H1 (cell line): ENCODE measurements around the gene MAPK1. TPM values are rescaled to one million over a fixed set of nuclear protein-coding genes. Genes with fewer than 3 reads are reported as not detected.

Source experiments
- CTCF ChIA-PET: fragments of 300-600 bp; sonication (Branson Sonifier 250); formaldehyde crosslinking; loops from one replicate; lab custom pipeline; 2021; ENCODE audit not compliant: partially characterized antibody; lab: Charles Lee
- POLR2A ChIA-PET: fragments of 300-600 bp; sonication (Branson Sonifier 250); formaldehyde crosslinking; loops from one replicate; lab custom pipeline; 2021; ENCODE audit warnings: inconsistent platforms; ENCODE audit not compliant: partially characterized antibody; lab: Charles Lee
- DNase-seq, 2 experiments: peaks; one replicate each; pipeline versions ENCODE4 v3.0.0 to v3.0.0-alpha.2; 2010 to 2022; ENCODE audit warnings: low spot score in 2 of 2, low read depth in 1 of 2, mixed read lengths in 1 of 2
- FAIRE-seq: peaks from 2 replicates; lab custom pipeline; 2011; peaks lifted over from hg19 to GRCh38; lab: Jason Lieb, UNC
- H2AFZ ChIP-seq: 2 replicates; pipeline ENCODE4 v1.8.1; 2012; ENCODE audit warnings: low read length, inconsistent platforms
- H2AK5ac ChIP-seq: 2 replicates; pipeline ENCODE4 v1.6.1; 2013; ENCODE audit warnings: low read depth, low read length
- H2BK120ac ChIP-seq: replicated peaks from 2 replicates; pipeline ENCODE3; 2013; ENCODE audit warnings: low read depth, low read length, inconsistent platforms
- H2BK12ac ChIP-seq: 2 replicates; pipeline ENCODE4 v1.6.1; 2013; ENCODE audit warnings: low read depth, low read length
- H2BK15ac ChIP-seq: 2 replicates; pipeline ENCODE4 v1.6.1; 2013; ENCODE audit warnings: low read length
- H2BK20ac ChIP-seq: 2 replicates; pipeline ENCODE4 v1.6.1; 2013; ENCODE audit warnings: low read length
- H2BK5ac ChIP-seq: 2 replicates; pipeline ENCODE4 v1.6.1; 2013; ENCODE audit warnings: low read depth, low read length
- H3K14ac ChIP-seq: 2 replicates; pipeline ENCODE4 v1.6.1; 2013; ENCODE audit warnings: inconsistent platforms; ENCODE audit not compliant: insufficient read length
- H3K18ac ChIP-seq: 2 replicates; pipeline ENCODE4 v1.6.1; 2013; ENCODE audit warnings: low read length; ENCODE audit errors: extremely low read depth
- H3K23ac ChIP-seq: 2 replicates; pipeline ENCODE4 v1.6.1; 2013; ENCODE audit warnings: inconsistent platforms; ENCODE audit not compliant: insufficient read length
- H3K23me2 ChIP-seq: 2 replicates; pipeline ENCODE4 v1.6.1; 2013; ENCODE audit warnings: low read depth, low read length
- H3K27ac ChIP-seq: 2 replicates; pipeline ENCODE4 v1.6.1; 2011; ENCODE audit warnings: low read depth, low read length, inconsistent platforms
- H3K27me3 ChIP-seq, 4 experiments: replicated peaks in 1 of 4; 1 replicate in 1 of 4; 2 replicates in 3 of 4; pipeline versions ENCODE4 v1.6.1 to v1.8.1; 2011 to 2013; ENCODE audit warnings: low read length in 3 of 4, mild to moderate bottlenecking in 3 of 4, inconsistent platforms in 2 of 4, mixed read lengths in 2 of 4, moderate library complexity in 1 of 4; ENCODE audit not compliant: control insufficient read depth in 3 of 4, insufficient read depth in 3 of 4; ENCODE audit errors: extremely low read depth in 1 of 4
- H3K36me3 ChIP-seq, 4 experiments: 2 replicates each; pipeline versions ENCODE4 v1.6.1 to v1.8.1; 2011 to 2013; ENCODE audit warnings: mild to moderate bottlenecking in 4 of 4, low read length in 3 of 4, moderate library complexity in 2 of 4, control low read depth in 1 of 4, inconsistent platforms in 1 of 4; ENCODE audit not compliant: insufficient read depth in 4 of 4, control insufficient read depth in 2 of 4
- H3K4ac ChIP-seq: replicated peaks from 2 replicates; pipeline ENCODE3; 2013; ENCODE audit warnings: low read length, low read depth, mixed read lengths, inconsistent platforms; ENCODE audit not compliant: insufficient read length
- H3K4me1 ChIP-seq, 4 experiments: replicated peaks in 1 of 4; 1 replicate in 1 of 4; 2 replicates in 3 of 4; pipeline versions ENCODE4 v1.6.1 to v1.8.1; 2011 to 2013; ENCODE audit warnings: low read length in 3 of 4, inconsistent platforms in 2 of 4, mixed read lengths in 1 of 4; ENCODE audit not compliant: insufficient read depth in 4 of 4, control insufficient read depth in 3 of 4
- H3K4me2 ChIP-seq, 2 experiments: 2 replicates each; pipeline versions ENCODE4 v1.6.1 to v1.8.1; 2011 to 2013; ENCODE audit warnings: low read depth in 2 of 2, low read length in 2 of 2, control low read depth in 1 of 2, inconsistent platforms in 1 of 2, mild to moderate bottlenecking in 1 of 2; ENCODE audit not compliant: insufficient read depth in 1 of 2
- H3K4me3 ChIP-seq, 4 experiments: fragments of 200-600, 300-600 bp in 1 of 4; sonication (generic), shearing (Covaris generic), sonication (Bioruptor Twin) in 1 of 4; 2 replicates each; pipeline versions ENCODE4 v1.5.1 to v1.8.1; 2011 to 2016; ENCODE audit warnings: low read length in 4 of 4, low read depth in 3 of 4, control low read depth in 2 of 4, inconsistent platforms in 2 of 4, mild to moderate bottlenecking in 2 of 4, mixed read lengths in 1 of 4, moderate library complexity in 1 of 4; ENCODE audit not compliant: insufficient read depth in 2 of 4; ENCODE audit errors: extremely low read depth in 1 of 4
- H3K56ac ChIP-seq: replicated peaks from 2 replicates; pipeline ENCODE3; 2013; ENCODE audit warnings: low read depth, mild to moderate bottlenecking, mixed read lengths, low read length, inconsistent platforms; ENCODE audit not compliant: insufficient read length
- H3K79me1 ChIP-seq: 2 replicates; pipeline ENCODE4 v1.6.1; 2013; ENCODE audit warnings: low read depth, low read length, control low read depth
- H3K79me2 ChIP-seq, 2 experiments: 2 replicates each; pipeline versions ENCODE4 v1.6.1 to v1.8.1; 2012 to 2013; ENCODE audit warnings: low read length in 2 of 2, mild to moderate bottlenecking in 2 of 2, inconsistent platforms in 1 of 2; ENCODE audit not compliant: insufficient read depth in 2 of 2, control insufficient read depth in 1 of 2
- H3K9ac ChIP-seq, 4 experiments: replicated peaks in 1 of 4; 1 replicate in 1 of 4; 2 replicates in 3 of 4; pipeline versions ENCODE4 v1.6.1 to v1.8.1; 2011 to 2013; ENCODE audit warnings: low read depth in 3 of 4, low read length in 3 of 4, control low read depth in 2 of 4, mild to moderate bottlenecking in 2 of 4, moderate library complexity in 2 of 4, inconsistent platforms in 1 of 4; ENCODE audit errors: extremely low read depth in 1 of 4
- H3K9me3 ChIP-seq, 2 experiments: 2 replicates each; pipeline versions ENCODE4 v1.6.1 to v1.8.1; 2012 to 2013; ENCODE audit warnings: mild to moderate bottlenecking in 2 of 2, moderate library complexity in 2 of 2, control low read depth in 1 of 2, inconsistent platforms in 1 of 2, low read depth in 1 of 2, low read length in 1 of 2, mixed read lengths in 1 of 2; ENCODE audit not compliant: insufficient read depth in 2 of 2
- H4K20me1 ChIP-seq, 2 experiments: replicated peaks in 1 of 2; 2 replicates each; pipeline versions ENCODE3 to v1.8.1; 2011 to 2013; ENCODE audit warnings: inconsistent platforms in 2 of 2, low read length in 2 of 2, mild to moderate bottlenecking in 1 of 2; ENCODE audit not compliant: insufficient read depth in 2 of 2, control insufficient read depth in 1 of 2
- H4K5ac ChIP-seq: 2 replicates; pipeline ENCODE4 v1.6.1; 2013; ENCODE audit warnings: low read length, low read depth, mixed read lengths, inconsistent platforms; ENCODE audit not compliant: insufficient read length
- H4K8ac ChIP-seq: 2 replicates; pipeline ENCODE4 v1.8.0; 2013; ENCODE audit warnings: mild to moderate bottlenecking, moderate library complexity, low read length, inconsistent platforms; ENCODE audit not compliant: insufficient read depth; ENCODE audit errors: extremely low read depth
- H4K91ac ChIP-seq: replicated peaks from 2 replicates; pipeline ENCODE3; 2013; ENCODE audit warnings: low read length, mixed read lengths, inconsistent platforms; ENCODE audit not compliant: insufficient read length
- CREB1 ChIP-seq: IDR thresholded peaks from 2 replicates; pipeline ENCODE4 v1.6.1; 2012; ENCODE audit warnings: inconsistent platforms
- EP300 ChIP-seq, 2 experiments: IDR thresholded peaks; 1 replicate in 1 of 2; 2 replicates in 1 of 2; pipeline ENCODE4 v1.6.1; 2011 to 2012; ENCODE audit warnings: low read depth in 2 of 2, low read length in 2 of 2, mild to moderate bottlenecking in 2 of 2, borderline replicate concordance in 1 of 2, inconsistent platforms in 1 of 2, moderate library complexity in 1 of 2
- GTF2F1 ChIP-seq: IDR thresholded peaks from 2 replicates; pipeline ENCODE4 v1.6.1; 2012; ENCODE audit warnings: low read depth, low read length, improper control_type of control experiment, borderline replicate concordance
- RXRA ChIP-seq: IDR thresholded peaks from 2 replicates; pipeline ENCODE4 v1.6.1; 2011; ENCODE audit warnings: low read depth, mild to moderate bottlenecking, low read length, moderate library complexity; ENCODE audit not compliant: insufficient read depth
- SIRT6 ChIP-seq: IDR thresholded peaks from one replicate; pipeline ENCODE4 v1.7.1; 2012; ENCODE audit warnings: low read length, inconsistent platforms
- SP1 ChIP-seq: IDR thresholded peaks from 2 replicates; pipeline ENCODE4 v1.6.1; 2011; ENCODE audit warnings: low read depth, low read length
- SRF ChIP-seq: IDR thresholded peaks from 2 replicates; pipeline ENCODE4 v1.6.1; 2011; ENCODE audit warnings: mild to moderate bottlenecking, low read depth, low read length, moderate library complexity
- SUZ12 ChIP-seq: fragments of 200-600 bp; sonication (generic); IDR thresholded peaks from 2 replicates; pipeline ENCODE4 v1.6.1; 2012; ENCODE audit warnings: mild to moderate bottlenecking, inconsistent platforms, low read length, moderate library complexity, mixed read lengths
- TBP ChIP-seq: IDR thresholded peaks from 2 replicates; pipeline ENCODE4 v1.6.1; 2011; ENCODE audit warnings: low read depth, low read length, improper control_type of control experiment
- WGBS, 2 experiments: shearing (Covaris generic) in 1 of 2; methylation state at CpG; one replicate each; pipeline versions ENCODE4 v1.1.6 to v1.1.7; 2013 to 2015; ENCODE audit warnings: low lambda C conversion rate in 2 of 2, mixed read lengths in 2 of 2, inconsistent platforms in 1 of 2, low coverage in 1 of 2, missing lambda C conversion rate in 1 of 2; ENCODE audit not compliant: insufficient replicate concordance in 2 of 2, insufficient coverage in 1 of 2, insufficient read length in 1 of 2; ENCODE audit errors: extremely low coverage in 1 of 2, missing lambda C conversion rate in 1 of 2; 5-methylcytosine and 5-hydroxymethylcytosine counted together
- polyA plus RNA-seq, 7 experiments: library from polyadenylated mRNA; depleted of rRNA in 3 of 7; stranded (reverse) in 5 of 7; unstranded in 2 of 7; fragments of >200 nt in 5 of 7; fragments of 200-250 nt in 2 of 7; gene quantifications; 1 replicate in 5 of 7; 2 replicates in 1 of 7; 4 replicates in 1 of 7; pipeline versions ENCODE4 v1.2.1 to v1.2.3, GENCODE V29; 2011 to 2013; ENCODE audit warnings: missing spikeins in 2 of 7, mixed read lengths in 2 of 7
- total RNA-seq: library from RNA; stranded (reverse); fragmentation: NEBNext Ultra II Directional; extraction: Animal tissue kit (Norgen Biotek cat#: 25700); gene quantifications from 2 replicates; pipeline ENCODE4 v1.2.1, GENCODE V29; 2021
- TF ChIP-seq, protein P1 (sequence below): IDR thresholded peaks from 2 replicates; pipeline ENCODE4 v1.6.1; 2011; ENCODE audit warnings: low read length, improper control_type of control experiment
- TF ChIP-seq, protein P2 (sequence below): IDR thresholded peaks from 2 replicates; pipeline ENCODE4 v1.6.1; 2012; ENCODE audit warnings: low read length, inconsistent platforms

Gene MAPK1
- total and polyA plus RNA-seq, 2 of the 8 experiments (the other 6 are each of a cell fraction or from before 2014, with no cell fraction given): 28.1 to 101 TPM

GRCh38 chr22:21815357-21815756 lies 52.1 kb downstream of the MAPK1 start:
- Histone ChIP-seq H3K79me1 (peaks cover 9% of the 10 kb centered on the region), H3K4ac (no peak overlapping the region), H4K20me1 (peaks cover 8 to 20% of the 10 kb centered on the region in 2 experiments), H3K18ac (no peak overlapping the region), H2BK20ac (no peak overlapping the region), H3K4me2 (no peak overlapping the region), H2BK120ac (no peak overlapping the region), H3K23me2 (no peaks in the 10 kb centered on the region), H4K5ac (no peak overlapping the region), H2BK15ac (no peak overlapping the region), H3K4me1 (peaks cover 6 to 14% (median 9%) of the 10 kb centered on the region in 4 experiments; a peak in 6 of 7 replicates), H3K4me3 (no peak overlapping the region), H2AK5ac (no peak overlapping the region), H3K9ac (no peak overlapping the region), H3K27ac (no peak overlapping the region), H3K27me3 (no peaks in the 10 kb centered on the region), H4K91ac (no peak overlapping the region), H2BK12ac (no peak overlapping the region), H3K14ac (no peak overlapping the region), H3K9me3 (no peaks in the 10 kb centered on the region), H2BK5ac (no peak overlapping the region)
- POLR2A ChIA-PET: no interaction called here
- DNase-seq (no peak), FAIRE-seq (no peak)
- 89% methylated on average over 3 of the region's 3 CpGs; no CpG with 5 or more reads in 1 of the 2 experiments for WGBS, 2 experiments
- CTCF ChIA-PET: no interaction called here
- TF ChIP-seq SUZ12 (no peak), TBP (no peak), CREB1 (no peak), SP1 (no peak), SRF (no peak), GTF2F1 (no peak), SIRT6 (no peak), EP300 (IDR thresholded peaks at IDR 0.05; ENCODE audit: borderline replicate concordance in 1 of 2, low read depth in 2 of 2, low read length in 2 of 2) (no peak), RXRA (no peak)
- TF ChIP-seq, protein P1, sequence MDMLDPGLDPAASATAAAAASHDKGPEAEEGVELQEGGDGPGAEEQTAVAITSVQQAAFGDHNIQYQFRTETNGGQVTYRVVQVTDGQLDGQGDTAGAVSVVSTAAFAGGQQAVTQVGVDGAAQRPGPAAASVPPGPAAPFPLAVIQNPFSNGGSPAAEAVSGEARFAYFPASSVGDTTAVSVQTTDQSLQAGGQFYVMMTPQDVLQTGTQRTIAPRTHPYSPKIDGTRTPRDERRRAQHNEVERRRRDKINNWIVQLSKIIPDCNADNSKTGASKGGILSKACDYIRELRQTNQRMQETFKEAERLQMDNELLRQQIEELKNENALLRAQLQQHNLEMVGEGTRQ: no peak
- TF ChIP-seq, protein P2, sequence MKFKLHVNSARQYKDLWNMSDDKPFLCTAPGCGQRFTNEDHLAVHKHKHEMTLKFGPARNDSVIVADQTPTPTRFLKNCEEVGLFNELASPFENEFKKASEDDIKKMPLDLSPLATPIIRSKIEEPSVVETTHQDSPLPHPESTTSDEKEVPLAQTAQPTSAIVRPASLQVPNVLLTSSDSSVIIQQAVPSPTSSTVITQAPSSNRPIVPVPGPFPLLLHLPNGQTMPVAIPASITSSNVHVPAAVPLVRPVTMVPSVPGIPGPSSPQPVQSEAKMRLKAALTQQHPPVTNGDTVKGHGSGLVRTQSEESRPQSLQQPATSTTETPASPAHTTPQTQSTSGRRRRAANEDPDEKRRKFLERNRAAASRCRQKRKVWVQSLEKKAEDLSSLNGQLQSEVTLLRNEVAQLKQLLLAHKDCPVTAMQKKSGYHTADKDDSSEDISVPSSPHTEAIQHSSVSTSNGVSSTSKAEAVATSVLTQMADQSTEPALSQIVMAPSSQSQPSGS: no peak
- TF ChIP-seq, all 59 proteins: peak for 0
- no peak overlapping the region for H3K23ac ChIP-seq
- no peaks in the 10 kb centered on the region for H3K36me3 ChIP-seq
- peaks cover 3 to 86% of the 10 kb centered on the region in 2 experiments; a peak in 3 of 4 replicates for H3K79me2 ChIP-seq
- H4K8ac ChIP-seq: no peak overlapping the region
- H2AFZ ChIP-seq: no peak overlapping the region
- H3K56ac ChIP-seq: no peak overlapping the region
